ENCODE measurements around the gene MBD3L4. TPM values are rescaled to one million over a fixed set of nuclear protein-coding genes. Genes with fewer than 3 reads are reported as not detected.
A peak's percentile ranks its signal among the peaks of the same experiment; 100 is the strongest.

Gene MBD3L4
- total and polyA plus RNA-seq, 2 donors (not counting 3 experiments of a cell fraction or from before 2014, with no cell fraction given): not detected

- H3K4me3 ChIP-seq (replicated peaks in 1 of 3; ENCODE audit: insufficient read depth in 1 of 3, low read depth in 1 of 3, low read length in 3 of 3): no peak overlapping the region
- H3K9me1 ChIP-seq (replicated peaks; ENCODE audit: control insufficient read depth, extremely low read depth, insufficient read depth, low read length): no peaks in the 10 kb centered on the region
- FAIRE-seq (no peak), DNase-seq (ENCODE audit: low read depth, low spot score) (peak; percentile 16)
- CTCF ChIA-PET: no interaction called here
- H4K20me1 ChIP-seq (replicated peaks; ENCODE audit: control insufficient read depth, extremely low read depth, insufficient read depth, low read length): no peaks in the 10 kb centered on the region
- no peak overlapping the region for H3K9ac ChIP-seq (replicated peaks; ENCODE audit: extremely low read depth, insufficient read depth, low read length)
- TF ChIP-seq GATA2 (IDR thresholded peaks at IDR 0.05; ENCODE audit: insufficient read depth, insufficient read length, low read depth, low read length): no peak
- H3K9me3 ChIP-seq (replicated peaks; ENCODE audit: control insufficient read depth, insufficient read depth, low read length): peaks cover 41% of the 10 kb centered on the region
- H3K4me1 ChIP-seq (ENCODE audit: control insufficient read depth, extremely low read depth, insufficient read depth, low read length): no peaks in the 10 kb centered on the region
- POLR2A ChIA-PET: no interaction called here
- H3K27me3 ChIP-seq (ENCODE audit: control insufficient read depth in 2 of 2, insufficient read depth in 2 of 2, low read length in 2 of 2): no peaks in the 10 kb centered on the region
- H2AFZ ChIP-seq (ENCODE audit: low read depth, low read length): no peak overlapping the region
- H3K79me2 ChIP-seq (ENCODE audit: control insufficient read depth, insufficient read depth, low read length): no peaks in the 10 kb centered on the region
- intact Hi-C loops (cut with micrococcal nuclease): no loop called here
- dilution Hi-C loops (cut with MboI; ENCODE audit: extremely low pct_ligation_motif_present, low sequenced_read_pairs): no loop called here
- no peak overlapping the region for H3K27ac ChIP-seq (ENCODE audit: insufficient read depth, low read depth, low read length)
- peaks cover 36 to 38% of the 10 kb centered on the region in 2 experiments for H3K36me3 ChIP-seq (ENCODE audit: control insufficient read depth in 2 of 2, extremely low read depth in 1 of 2, insufficient read depth in 2 of 2, low read length in 2 of 2)
- no peak overlapping the region for H3K4me2 ChIP-seq (ENCODE audit: insufficient read depth, low read length)
- BruUV-seq (replicated peaks): no TSS peak
These were observed 43.3 kb upstream of the MBD3L4 start for GRCh38 chr19:7083076-7083956.

- no peak overlapping the region for H3K4me3 ChIP-seq (replicated peaks in 1 of 3; ENCODE audit: insufficient read depth in 1 of 3, low read depth in 1 of 3, low read length in 3 of 3)
- no TSS peak for BruUV-seq (replicated peaks)
- H3K4me1 ChIP-seq (ENCODE audit: control insufficient read depth, extremely low read depth, insufficient read depth, low read length): no peaks in the 10 kb centered on the region
- H3K36me3 ChIP-seq (ENCODE audit: control insufficient read depth in 2 of 2, extremely low read depth in 1 of 2, insufficient read depth in 2 of 2, low read length in 2 of 2): peaks cover 36 to 51% of the 10 kb centered on the region in 2 experiments
- H3K9ac ChIP-seq (replicated peaks; ENCODE audit: extremely low read depth, insufficient read depth, low read length): no peak overlapping the region
- dilution Hi-C loops (cut with MboI; ENCODE audit: extremely low pct_ligation_motif_present, low sequenced_read_pairs) (no loop called here), intact Hi-C loops (cut with micrococcal nuclease) (no loop called here)
- H3K27me3 ChIP-seq (ENCODE audit: control insufficient read depth in 2 of 2, insufficient read depth in 2 of 2, low read length in 2 of 2): no peaks in the 10 kb centered on the region
- ChIA-PET POLR2A (no interaction called here), CTCF (no interaction called here)
- no peaks in the 10 kb centered on the region for H4K20me1 ChIP-seq (replicated peaks; ENCODE audit: control insufficient read depth, extremely low read depth, insufficient read depth, low read length)
- no peak overlapping the region for H2AFZ ChIP-seq (ENCODE audit: low read depth, low read length)
- DNase-seq (ENCODE audit: low read depth, low spot score) (no peak), FAIRE-seq (no peak)
- H3K9me3 ChIP-seq (replicated peaks; ENCODE audit: control insufficient read depth, insufficient read depth, low read length): peaks cover 27% of the 10 kb centered on the region
- TF ChIP-seq, protein P1, sequence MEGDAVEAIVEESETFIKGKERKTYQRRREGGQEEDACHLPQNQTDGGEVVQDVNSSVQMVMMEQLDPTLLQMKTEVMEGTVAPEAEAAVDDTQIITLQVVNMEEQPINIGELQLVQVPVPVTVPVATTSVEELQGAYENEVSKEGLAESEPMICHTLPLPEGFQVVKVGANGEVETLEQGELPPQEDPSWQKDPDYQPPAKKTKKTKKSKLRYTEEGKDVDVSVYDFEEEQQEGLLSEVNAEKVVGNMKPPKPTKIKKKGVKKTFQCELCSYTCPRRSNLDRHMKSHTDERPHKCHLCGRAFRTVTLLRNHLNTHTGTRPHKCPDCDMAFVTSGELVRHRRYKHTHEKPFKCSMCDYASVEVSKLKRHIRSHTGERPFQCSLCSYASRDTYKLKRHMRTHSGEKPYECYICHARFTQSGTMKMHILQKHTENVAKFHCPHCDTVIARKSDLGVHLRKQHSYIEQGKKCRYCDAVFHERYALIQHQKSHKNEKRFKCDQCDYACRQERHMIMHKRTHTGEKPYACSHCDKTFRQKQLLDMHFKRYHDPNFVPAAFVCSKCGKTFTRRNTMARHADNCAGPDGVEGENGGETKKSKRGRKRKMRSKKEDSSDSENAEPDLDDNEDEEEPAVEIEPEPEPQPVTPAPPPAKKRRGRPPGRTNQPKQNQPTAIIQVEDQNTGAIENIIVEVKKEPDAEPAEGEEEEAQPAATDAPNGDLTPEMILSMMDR (IDR thresholded peaks at IDR 0.05; ENCODE audit: extremely low read depth in 1 of 2, insufficient read depth in 1 of 2, low read depth in 1 of 2, low read length in 2 of 2): no peak
- no peak for TF ChIP-seq MAX (IDR thresholded peaks at IDR 0.05; ENCODE audit: insufficient read depth, insufficient read length)
- H3K79me2 ChIP-seq (ENCODE audit: control insufficient read depth, insufficient read depth, low read length): peaks cover 2% of the 10 kb centered on the region
- no peak overlapping the region for H3K4me2 ChIP-seq (ENCODE audit: insufficient read depth, low read length)
- H3K27ac ChIP-seq (ENCODE audit: insufficient read depth, low read depth, low read length): no peak overlapping the region
- H3K9me1 ChIP-seq (replicated peaks; ENCODE audit: control insufficient read depth, extremely low read depth, insufficient read depth, low read length): no peaks in the 10 kb centered on the region
These were observed 38.0 kb upstream of the MBD3L4 start for GRCh38 chr19:7078008-7078407.

Data from endothelial cell of umbilical vein (primary cell).